ENCODE measurements around the gene ANKRD17. TPM values are rescaled to one million over a fixed set of nuclear protein-coding genes. Genes with fewer than 3 reads are reported as not detected.

ANKRD17 gene
- 10 to 100 TPM; 49.2 to 51.0 TPM for total RNA-seq

GRCh38 chr4:73258686-73259570 is at the start of gene ANKRD17:
ANKRD17 (minus strand) TSS chr4:73258798; CDS start chr4:73258668, 130 bp downstream.

GRCh38 chr4:73069338-73070073 is 189.1 kb downstream of the ANKRD17 start, which contains the start of gene COX18:
COX18 (minus strand) TSS chr4:73069716; CDS start chr4:73069649, 67 bp downstream.

Other genes starting within 250 kb of the ANKRD17 start
- gene COX18, start 189.1 kb downstream of the ANKRD17 start, total RNA-seq, result 10 to 100 TPM; 14.4 to 15.3 TPM
- gene ALB, start 145.5 kb upstream of the ANKRD17 start, total RNA-seq, result not detected
- not detected for gene AFP, start 177.4 kb upstream of the ANKRD17 start, total RNA-seq
- not detected for gene AFM, start 222.9 kb upstream of the ANKRD17 start, total RNA-seq

Measured in activated naive CD4-positive, alpha-beta T cell treated with anti-CD3 and anti-CD28 coated beads, Interleukin-2, amount 10 ng/mL, durations not matched to agents 5 hours and 36 hours (primary cell).